Activated T-cell treated with anti-CD3 and anti-CD28 coated beads, Interleukin-2, amount 50 U/mL, for 72 hours (primary cell): Measurements from ENCODE around the gene GXYLT2. TPM values are rescaled to one million over a fixed set of nuclear protein-coding genes. Genes with fewer than 3 reads are reported as not detected.
"Not testable (repeated sequence)": the region's sequence is repeated elsewhere in the genome, so short reads cannot be mapped to it uniquely, and the experiment has no call there.

Experiments used
- ATAC-seq, 2 donors: fragments of 150-1000 bp; cut with Tn5 transposase; replicated peaks in 1 of 2; 2 replicates each; pipeline ENCODE4 v1.10.0; 2021; ENCODE audit warnings: moderate library complexity in 2 of 2, mild to moderate bottlenecking in 1 of 2
- DNase-seq, 2 donors: peaks; one replicate each; pipeline ENCODE4 v3.0.0; 2021 to 2022; ENCODE audit warnings: mixed read lengths in 1 of 2
- H3K27ac Mint-ChIP-seq: one replicate; pipeline ENCODE4 v1.8.0; 2022; ENCODE audit warnings: mild to moderate bottlenecking, moderate library complexity, mixed read lengths
- H3K27me3 Mint-ChIP-seq: one replicate; pipeline ENCODE4 v1.8.0; 2022; ENCODE audit warnings: low read depth, mixed read lengths
- H3K36me3 Mint-ChIP-seq, 2 donors: one replicate each; pipeline ENCODE4 v1.8.0; 2022; ENCODE audit warnings: mixed read lengths in 2 of 2, mild to moderate bottlenecking in 1 of 2; ENCODE audit not compliant: insufficient read depth in 2 of 2
- H3K4me1 Mint-ChIP-seq: one replicate; pipeline ENCODE4 v1.8.0; 2022; ENCODE audit warnings: low read depth, mixed read lengths
- H3K4me3 Mint-ChIP-seq, 2 donors: one replicate each; pipeline ENCODE4 v1.8.0; 2022; ENCODE audit warnings: mild to moderate bottlenecking in 2 of 2, mixed read lengths in 2 of 2, moderate library complexity in 2 of 2
- H3K9me3 Mint-ChIP-seq, 2 donors: one replicate each; pipeline ENCODE4 v1.8.0; 2022; ENCODE audit warnings: mixed read lengths in 2 of 2
- total RNA-seq, 2 donors: library from RNA; stranded (reverse); gene quantifications; one replicate each; pipeline ENCODE4 v1.2.3, GENCODE V29; 2022

The GXYLT2 gene
- total RNA-seq, 2 donors from 2014 or later, result 0.23 to 0.26 TPM

GRCh38 chr3:72928781-72929735 lies 41.2 kb downstream of the GXYLT2 start:
- H3K4me1 Mint-ChIP-seq, H3K4me3 Mint-ChIP-seq, H3K36me3 Mint-ChIP-seq, H3K27ac Mint-ChIP-seq, H3K9me3 Mint-ChIP-seq, DNase-seq, H3K27me3 Mint-ChIP-seq, ATAC-seq: not testable (repeated sequence)

GRCh38 chr3:72930754-72931153 lies 42.9 kb downstream of the GXYLT2 start:
- ATAC-seq (no peak), DNase-seq (no peak)
- Mint-ChIP-seq H3K4me3 (no peak overlapping the region), H3K27ac (no peak overlapping the region), H3K27me3 (peaks cover 2% of the 10 kb centered on the region), H3K9me3 (peaks cover 0 to 6% of the 10 kb centered on the region in 2 donors), H3K4me1 (no peaks in the 10 kb centered on the region), H3K36me3 (peaks cover 0 to 4% of the 10 kb centered on the region in 2 donors)

GRCh38 chr3:72932416-72932815 lies 44.6 kb downstream of the GXYLT2 start:
- Mint-ChIP-seq H3K9me3 (peaks cover 0 to 6% of the 10 kb centered on the region in 2 donors), H3K4me1 (no peaks in the 10 kb centered on the region), H3K36me3 (peaks cover 0 to 4% of the 10 kb centered on the region in 2 donors), H3K27ac (no peak overlapping the region), H3K27me3 (peaks cover 4% of the 10 kb centered on the region), H3K4me3 (no peak overlapping the region)
- DNase-seq (no peak), ATAC-seq (no peak)

- H3K27me3 Mint-ChIP-seq, result peaks cover 4% of the 10 kb centered on the region
- H3K4me1 Mint-ChIP-seq, result no peaks in the 10 kb centered on the region
- no peaks in the 10 kb centered on the region for H3K36me3 Mint-ChIP-seq
- peak; percentile 91 to 94 for ATAC-seq
- H3K27ac Mint-ChIP-seq, result no peak overlapping the region
- peak in 1 of 2 donors; percentile 21 for DNase-seq
- H3K9me3 Mint-ChIP-seq, result no peaks in the 10 kb centered on the region
- H3K4me3 Mint-ChIP-seq, result no peak overlapping the region
Measured at GRCh38 chr3:72938471-72939265, 50.8 kb downstream of the GXYLT2 start.

GRCh38 chr3:72941245-72941644 lies 53.4 kb downstream of the GXYLT2 start:
- Mint-ChIP-seq H3K9me3 (no peaks in the 10 kb centered on the region), H3K4me1 (peaks cover 9% of the 10 kb centered on the region), H3K27ac (no peak overlapping the region), H3K4me3 (no peak overlapping the region), H3K36me3 (no peaks in the 10 kb centered on the region), H3K27me3 (no peaks in the 10 kb centered on the region)
- ATAC-seq (no peak), DNase-seq (no peak)

- no peaks in the 10 kb centered on the region for H3K36me3 Mint-ChIP-seq
- no peaks in the 10 kb centered on the region for H3K9me3 Mint-ChIP-seq
- no peak overlapping the region for H3K4me3 Mint-ChIP-seq
- peaks cover 9% of the 10 kb centered on the region for H3K4me1 Mint-ChIP-seq
- ATAC-seq (no peak), DNase-seq (no peak)
- H3K27me3 Mint-ChIP-seq, result no peaks in the 10 kb centered on the region
- no peak overlapping the region for H3K27ac Mint-ChIP-seq
Measured at GRCh38 chr3:72942427-72942826, 54.6 kb downstream of the GXYLT2 start.

GRCh38 chr3:72944696-72945095 lies 56.9 kb downstream of the GXYLT2 start:
- DNase-seq, result no peak
- ATAC-seq, result no peak
- Mint-ChIP-seq H3K9me3 (no peaks in the 10 kb centered on the region), H3K36me3 (no peaks in the 10 kb centered on the region), H3K27ac (no peak overlapping the region), H3K27me3 (no peaks in the 10 kb centered on the region), H3K4me1 (peaks cover 9% of the 10 kb centered on the region), H3K4me3 (no peak overlapping the region)

GRCh38 chr3:72947715-72948490 lies 60.1 kb downstream of the GXYLT2 start:
- no peak for ATAC-seq
- Mint-ChIP-seq H3K9me3 (no peaks in the 10 kb centered on the region), H3K4me3 (no peak overlapping the region), H3K36me3 (no peaks in the 10 kb centered on the region), H3K27me3 (no peaks in the 10 kb centered on the region), H3K4me1 (peaks cover 32% of the 10 kb centered on the region), H3K27ac (no peak overlapping the region)
- DNase-seq, result no peak

GRCh38 chr3:72949016-72949415 lies 61.2 kb downstream of the GXYLT2 start:
- ATAC-seq (no peak), DNase-seq (no peak)
- Mint-ChIP-seq H3K36me3 (no peaks in the 10 kb centered on the region), H3K9me3 (no peaks in the 10 kb centered on the region), H3K4me3 (no peak overlapping the region), H3K27ac (no peak overlapping the region), H3K27me3 (no peaks in the 10 kb centered on the region), H3K4me1 (peaks cover 32% of the 10 kb centered on the region)

GRCh38 chr3:72950372-72950771 lies 62.5 kb downstream of the GXYLT2 start:
- H3K36me3 Mint-ChIP-seq, result no peaks in the 10 kb centered on the region
- H3K4me3 Mint-ChIP-seq, result no peak overlapping the region
- H3K27me3 Mint-ChIP-seq, result no peaks in the 10 kb centered on the region
- no peak overlapping the region for H3K27ac Mint-ChIP-seq
- H3K4me1 Mint-ChIP-seq, result peaks cover 28% of the 10 kb centered on the region
- no peaks in the 10 kb centered on the region for H3K9me3 Mint-ChIP-seq
- ATAC-seq (no peak), DNase-seq (no peak)

GRCh38 chr3:72950801-72951200 lies 63.0 kb downstream of the GXYLT2 start:
- no peak for ATAC-seq

GRCh38 chr3:72951259-72951722 lies 63.4 kb downstream of the GXYLT2 start:
- DNase-seq (no peak), ATAC-seq (peak; percentile 57 to 70)
- no peaks in the 10 kb centered on the region for H3K9me3 Mint-ChIP-seq
- peaks cover 23% of the 10 kb centered on the region for H3K4me1 Mint-ChIP-seq
- H3K36me3 Mint-ChIP-seq, result no peaks in the 10 kb centered on the region
- peak overlapping the region in 1 of 2 donors; percentile 12 for H3K4me3 Mint-ChIP-seq
- no peaks in the 10 kb centered on the region for H3K27me3 Mint-ChIP-seq
- no peak overlapping the region for H3K27ac Mint-ChIP-seq

More at GRCh38 chr3:72950801-72951200, 63.0 kb downstream of the GXYLT2 start:
- H3K4me3 Mint-ChIP-seq, result no peak overlapping the region
- H3K36me3 Mint-ChIP-seq, result no peaks in the 10 kb centered on the region
- no peaks in the 10 kb centered on the region for H3K9me3 Mint-ChIP-seq
- DNase-seq, result no peak
- peaks cover 24% of the 10 kb centered on the region for H3K4me1 Mint-ChIP-seq
- H3K27me3 Mint-ChIP-seq, result no peaks in the 10 kb centered on the region
- H3K27ac Mint-ChIP-seq, result no peak overlapping the region
